Endodermal cell (in vitro differentiated cells): ENCODE measurements around the gene HHAT. TPM values are rescaled to one million over a fixed set of nuclear protein-coding genes. Genes with fewer than 3 reads are reported as not detected.

ENCODE experiments used
- DNase-seq: peaks from one replicate; pipeline ENCODE4 v3.0.0-alpha.2; 2017
- H3K27ac ChIP-seq: 2 replicates; pipeline ENCODE4 v1.5.1; 2013; ENCODE audit warnings: mild to moderate bottlenecking, low read depth, low read length, moderate library complexity
- H3K27me3 ChIP-seq: 2 replicates; pipeline ENCODE4 v1.6.1; 2013; ENCODE audit warnings: mild to moderate bottlenecking, low read length, moderate library complexity; ENCODE audit not compliant: insufficient read depth, control insufficient read depth, poor library complexity, severe bottlenecking
- H3K36me3 ChIP-seq: 2 replicates; pipeline ENCODE4 v1.7.0; 2013; ENCODE audit warnings: mild to moderate bottlenecking, low read length, moderate library complexity; ENCODE audit not compliant: control insufficient read depth, insufficient read depth
- H3K4me1 ChIP-seq: one replicate; pipeline ENCODE4 v1.7.0; 2013; ENCODE audit warnings: low read length; ENCODE audit not compliant: control insufficient read depth, insufficient read depth
- H3K4me3 ChIP-seq: 2 replicates; pipeline ENCODE4 v1.5.1; 2013; ENCODE audit warnings: mild to moderate bottlenecking, low read length, moderate library complexity
- H3K9ac ChIP-seq: 2 replicates; pipeline ENCODE4 v1.6.1; 2013; ENCODE audit warnings: mild to moderate bottlenecking, low read length, moderate library complexity; ENCODE audit not compliant: poor library complexity, severe bottlenecking; ENCODE audit errors: extremely low read depth
- H3K9me3 ChIP-seq: 2 replicates; pipeline ENCODE4 v1.6.1; 2013; ENCODE audit warnings: mild to moderate bottlenecking, low read length, moderate library complexity; ENCODE audit not compliant: control insufficient read depth
- H3K27ac Mint-ChIP-seq: 2 replicates; pipeline ENCODE4 v1.8.0; 2020; ENCODE audit warnings: mixed read lengths
- H3K27me3 Mint-ChIP-seq: 2 replicates; pipeline ENCODE4 v1.8.0; 2021; ENCODE audit warnings: mild to moderate bottlenecking, mixed read lengths; ENCODE audit not compliant: insufficient read depth
- H3K36me3 Mint-ChIP-seq: 2 replicates; pipeline ENCODE4 v1.8.0; 2020; ENCODE audit warnings: low read depth, mixed read lengths
- H3K4me1 Mint-ChIP-seq: 2 replicates; pipeline ENCODE4 v1.8.0; 2020; ENCODE audit warnings: mixed read lengths
- H3K4me3 Mint-ChIP-seq: 2 replicates; pipeline ENCODE4 v1.8.0; 2020; ENCODE audit warnings: mild to moderate bottlenecking, moderate library complexity, mixed read lengths
- H3K9me3 Mint-ChIP-seq: 2 replicates; pipeline ENCODE4 v1.8.0; 2020; ENCODE audit warnings: mild to moderate bottlenecking, mixed read lengths
- WGBS, 2 experiments: methylation state at CpG; one replicate each; pipeline versions ENCODE4 v1.1.5 to v1.1.7; 2013; ENCODE audit warnings: missing lambda C conversion rate in 2 of 2, mixed read lengths in 1 of 2; ENCODE audit not compliant: insufficient coverage in 1 of 2, insufficient read length in 1 of 2; 5-methylcytosine and 5-hydroxymethylcytosine counted together
- total RNA-seq, 2 donors: library from RNA; stranded (reverse); fragmentation: NEBNext Ultra II Directional in 1 of 2; extraction: Animal tissue kit (Norgen Biotek cat#: 25700) in 1 of 2; gene quantifications; 2 replicates in 1 of 2; 3 replicates in 1 of 2; pipeline ENCODE4 v1.2.1, GENCODE V29; 2021
- TF ChIP-seq, protein P1 (sequence below): fragments of 200-600 bp; sonication (generic); conservative IDR thresholded peaks from 2 replicates; pipeline ENCODE4 v1.5.0; 2021; ENCODE audit warnings: antibody characterized with exemption, mild to moderate bottlenecking

Gene HHAT
- total RNA-seq, 2 donors from 2014 or later: 6.9 to 9.8 TPM

DNA sequence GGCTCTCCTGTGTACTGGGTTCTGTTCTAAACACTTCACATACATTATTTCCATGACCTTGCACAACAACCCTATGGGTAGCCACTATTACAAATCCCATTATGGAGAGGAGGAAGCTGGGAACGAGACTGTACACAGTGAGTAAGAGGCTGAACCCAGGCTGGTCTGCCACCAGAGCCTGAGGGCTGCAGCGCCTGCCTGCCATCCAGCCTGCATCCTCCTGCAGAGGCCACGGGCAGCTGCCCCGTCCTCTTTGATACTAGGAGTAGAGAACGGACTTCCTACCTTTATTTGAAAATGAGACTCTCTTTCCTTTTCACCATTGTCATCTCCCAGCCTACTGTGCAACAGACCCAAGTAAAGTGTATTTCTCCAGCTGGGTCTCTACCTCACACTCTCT lies 370.0 kb downstream of the HHAT start:
- H3K9ac ChIP-seq: no peak overlapping the region
- H3K9me3 ChIP-seq: no peaks in the 10 kb centered on the region
- DNase-seq: no peak
- H3K36me3 ChIP-seq: no peaks in the 10 kb centered on the region
- no peak overlapping the region for H3K4me3 ChIP-seq
- H3K4me1 ChIP-seq: peaks cover 2% of the 10 kb centered on the region
- Mint-ChIP-seq H3K9me3 (no peaks in the 10 kb centered on the region), H3K4me3 (no peak overlapping the region), H3K27me3 (no peaks in the 10 kb centered on the region), H3K4me1 (peaks cover 9% of the 10 kb centered on the region), H3K36me3 (no peaks in the 10 kb centered on the region), H3K27ac (no peak overlapping the region)
- WGBS, 2 experiments: 87 to 94% methylated on average over 3 to 5 of the region's 5 CpGs
- H3K27me3 ChIP-seq: no peaks in the 10 kb centered on the region
- TF ChIP-seq, protein P1, sequence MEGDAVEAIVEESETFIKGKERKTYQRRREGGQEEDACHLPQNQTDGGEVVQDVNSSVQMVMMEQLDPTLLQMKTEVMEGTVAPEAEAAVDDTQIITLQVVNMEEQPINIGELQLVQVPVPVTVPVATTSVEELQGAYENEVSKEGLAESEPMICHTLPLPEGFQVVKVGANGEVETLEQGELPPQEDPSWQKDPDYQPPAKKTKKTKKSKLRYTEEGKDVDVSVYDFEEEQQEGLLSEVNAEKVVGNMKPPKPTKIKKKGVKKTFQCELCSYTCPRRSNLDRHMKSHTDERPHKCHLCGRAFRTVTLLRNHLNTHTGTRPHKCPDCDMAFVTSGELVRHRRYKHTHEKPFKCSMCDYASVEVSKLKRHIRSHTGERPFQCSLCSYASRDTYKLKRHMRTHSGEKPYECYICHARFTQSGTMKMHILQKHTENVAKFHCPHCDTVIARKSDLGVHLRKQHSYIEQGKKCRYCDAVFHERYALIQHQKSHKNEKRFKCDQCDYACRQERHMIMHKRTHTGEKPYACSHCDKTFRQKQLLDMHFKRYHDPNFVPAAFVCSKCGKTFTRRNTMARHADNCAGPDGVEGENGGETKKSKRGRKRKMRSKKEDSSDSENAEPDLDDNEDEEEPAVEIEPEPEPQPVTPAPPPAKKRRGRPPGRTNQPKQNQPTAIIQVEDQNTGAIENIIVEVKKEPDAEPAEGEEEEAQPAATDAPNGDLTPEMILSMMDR: no peak
- H3K27ac ChIP-seq: no peak overlapping the region

DNA sequence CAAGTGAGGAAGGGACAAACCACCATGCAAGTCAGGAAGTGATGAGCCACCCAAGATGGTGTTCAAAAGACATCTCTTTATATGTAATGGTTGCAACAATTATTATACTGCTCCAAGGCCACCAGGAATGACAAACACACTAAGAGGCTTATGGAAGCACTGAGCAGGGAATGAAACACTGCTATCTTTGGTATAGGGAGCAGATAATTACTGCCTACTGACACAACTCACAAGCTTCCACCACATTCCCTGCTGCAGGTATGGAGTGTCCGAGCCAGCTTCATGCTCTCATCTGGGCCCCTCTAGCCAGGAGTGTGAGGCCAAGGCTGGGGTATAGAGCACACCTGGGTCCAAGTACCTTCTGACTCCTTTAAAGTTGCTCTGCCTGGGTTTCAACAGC lies 371.4 kb downstream of the HHAT start:
- H3K27me3 ChIP-seq: no peaks in the 10 kb centered on the region
- Mint-ChIP-seq H3K4me3 (no peak overlapping the region), H3K27me3 (no peaks in the 10 kb centered on the region), H3K9me3 (no peaks in the 10 kb centered on the region), H3K36me3 (no peaks in the 10 kb centered on the region), H3K4me1 (peaks cover 9% of the 10 kb centered on the region), H3K27ac (no peak overlapping the region)
- H3K9ac ChIP-seq: no peak overlapping the region
- no peaks in the 10 kb centered on the region for H3K9me3 ChIP-seq
- TF ChIP-seq, protein P1: no peak
- no peak overlapping the region for H3K4me3 ChIP-seq
- H3K36me3 ChIP-seq: no peaks in the 10 kb centered on the region
- H3K4me1 ChIP-seq: peaks cover 2% of the 10 kb centered on the region
- WGBS, 2 experiments: 90 to 100% methylated on average over 1 of the region's 1 CpG
- H3K27ac ChIP-seq: no peak overlapping the region
- no peak for DNase-seq

DNA sequence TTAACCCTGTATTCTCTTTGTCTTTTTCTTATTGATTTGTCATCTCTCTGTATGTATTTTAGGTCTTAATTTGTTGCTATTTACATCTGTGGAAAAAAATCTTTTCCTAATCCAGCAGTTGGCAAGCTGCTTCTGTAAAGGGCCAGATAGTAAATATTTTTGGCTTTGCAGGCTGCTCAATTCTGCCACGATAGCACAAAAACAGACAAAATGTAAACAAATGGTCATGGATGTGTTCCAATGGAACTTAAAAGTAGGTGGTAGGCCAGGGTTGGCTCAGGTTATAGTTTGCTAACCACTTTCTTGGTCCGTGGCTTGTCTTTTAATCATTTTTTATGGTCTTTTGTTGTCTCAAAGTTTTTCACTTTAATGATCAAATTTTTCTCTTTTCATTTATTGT lies 371.8 kb downstream of the HHAT start:
- Mint-ChIP-seq H3K9me3 (no peaks in the 10 kb centered on the region), H3K4me3 (no peak overlapping the region), H3K27ac (no peak overlapping the region), H3K36me3 (no peaks in the 10 kb centered on the region), H3K4me1 (peaks cover 9% of the 10 kb centered on the region), H3K27me3 (no peaks in the 10 kb centered on the region)
- DNase-seq: no peak
- no peak overlapping the region for H3K9ac ChIP-seq
- WGBS, 2 experiments: 88 to 96% methylated on average over 1 of the region's 2 CpGs
- no peaks in the 10 kb centered on the region for H3K9me3 ChIP-seq
- TF ChIP-seq, protein P1: no peak
- no peaks in the 10 kb centered on the region for H3K27me3 ChIP-seq
- H3K4me1 ChIP-seq: peaks cover 2% of the 10 kb centered on the region
- H3K36me3 ChIP-seq: no peaks in the 10 kb centered on the region
- no peak overlapping the region for H3K27ac ChIP-seq
- no peak overlapping the region for H3K4me3 ChIP-seq
